Stomach (tissue), 4 donors: ENCODE results near the gene ITGB5.
A peak's percentile ranks its signal among the peaks of the same experiment; 100 is the strongest.

Experiments used
- CTCF ChIP-seq, 7 experiments: fragments of 450-650 bp in 4 of 7; fragments of 200-600 bp in 3 of 7; sonication (generic) in 3 of 7; IDR thresholded peaks; one replicate each; pipeline ENCODE4 v1.5.1; 2016 to 2019; ENCODE audit warnings: antibody characterized with exemption in 7 of 7, control low read depth in 2 of 7, mild to moderate bottlenecking in 1 of 7
- EP300 ChIP-seq: sonication (generic); formaldehyde crosslinking; IDR thresholded peaks from one replicate; pipeline ENCODE4 v1.6.1; 2017; ENCODE audit warnings: antibody characterized with exemption
- POLR2A ChIP-seq, 4 donors: fragments of 450-650 bp; IDR thresholded peaks; one replicate each; pipeline ENCODE4 v1.6.1; 2016; ENCODE audit warnings: antibody characterized with exemption in 4 of 4, control low read depth in 2 of 4, mild to moderate bottlenecking in 1 of 4, moderate library complexity in 1 of 4
- POLR2AphosphoS5 ChIP-seq, 3 donors: sonication (generic); formaldehyde crosslinking; IDR thresholded peaks; one replicate each; pipeline ENCODE4 v1.6.1; 2016; ENCODE audit warnings: antibody characterized with exemption in 3 of 3

- TF ChIP-seq CTCF (IDR thresholded peaks at IDR 0.05), result peak in 1 of 7 experiments; percentile 18
- TF ChIP-seq EP300, result no peak
- no peak for TF ChIP-seq POLR2AphosphoS5 (IDR thresholded peaks at IDR 0.05)
- TF ChIP-seq POLR2A (IDR thresholded peaks at IDR 0.05), result no peak
Observed at GRCh38 chr3:124768812-124769211, 118.4 kb downstream of the ITGB5 start.
